ENCODE data around the gene TERT.

Gene TERT

GRCh38 chr5:1219098-1219767 is 75.6 kb downstream of the TERT start:
- no peak for DNase-seq (ENCODE audit: low spot score)

GRCh38 chr5:1218351-1219080 is 76.4 kb downstream of the TERT start:
- DNase-seq (ENCODE audit: low spot score): no peak

GRCh38 chr5:1217596-1218206 is 77.2 kb downstream of the TERT start:
- no peak for DNase-seq (ENCODE audit: low spot score)

GRCh38 chr5:1216918-1217295 is 78.0 kb downstream of the TERT start:
- no peak for DNase-seq (ENCODE audit: low spot score)

GRCh38 chr5:1216211-1216917 is 78.5 kb downstream of the TERT start:
- no peak for DNase-seq (ENCODE audit: low spot score)

- no peak for DNase-seq (ENCODE audit: low spot score)
These were observed 79.4 kb downstream of the TERT start for GRCh38 chr5:1215320-1216096.

GRCh38 chr5:1214936-1215220 is 80.0 kb downstream of the TERT start:
- DNase-seq (ENCODE audit: low spot score): no peak

- no peak for DNase-seq (ENCODE audit: low spot score)
These were observed 80.5 kb downstream of the TERT start for GRCh38 chr5:1214163-1214935.

GRCh38 chr5:1213508-1214162 is 81.2 kb downstream of the TERT start:
- DNase-seq (ENCODE audit: low spot score): no peak

- no peak for DNase-seq (ENCODE audit: low spot score)
These were observed 82.0 kb downstream of the TERT start for GRCh38 chr5:1212881-1213280.

- DNase-seq (ENCODE audit: low spot score): no peak
These were observed 82.6 kb downstream of the TERT start for GRCh38 chr5:1212271-1212670.

- DNase-seq (ENCODE audit: low spot score): no peak
These were observed 83.2 kb downstream of the TERT start for GRCh38 chr5:1211701-1212100.

- DNase-seq (ENCODE audit: low spot score): no peak
These were observed 84.0 kb downstream of the TERT start for GRCh38 chr5:1210832-1211251.

GRCh38 chr5:1209896-1210776 is 84.7 kb downstream of the TERT start:
- no peak for DNase-seq (ENCODE audit: low spot score)

GRCh38 chr5:1209489-1209852 is 85.4 kb downstream of the TERT start:
- DNase-seq (ENCODE audit: low spot score): no peak

- peak; percentile 6 for DNase-seq (ENCODE audit: low spot score)
These were observed 86.0 kb downstream of the TERT start for GRCh38 chr5:1208743-1209488.

- DNase-seq (ENCODE audit: low spot score): no peak
These were observed 86.6 kb downstream of the TERT start for GRCh38 chr5:1208221-1208742.

GRCh38 chr5:1207555-1207954 is 87.3 kb downstream of the TERT start:
- no peak for DNase-seq (ENCODE audit: low spot score)
